Mesothelial cell of epicardium (in vitro differentiated cells): ENCODE measurements around the gene HOXB3. TPM values are rescaled to one million over a fixed set of nuclear protein-coding genes. Genes with fewer than 3 reads are reported as not detected.
A peak's percentile ranks its signal among the peaks of the same experiment; 100 is the strongest.

Source experiments
- DNase-seq, 2 experiments: peaks; one replicate each; pipeline ENCODE4 v3.0.0; 2021; ENCODE audit warnings: low spot score in 2 of 2; ENCODE audit not compliant: unreplicated experiment in 2 of 2
- H3K27ac Mint-ChIP-seq: 2 replicates; pipeline ENCODE4 v1.8.0; 2021; ENCODE audit warnings: mixed read lengths
- H3K27me3 Mint-ChIP-seq: 2 replicates; pipeline ENCODE4 v1.8.0; 2021; ENCODE audit warnings: low read depth, mixed read lengths
- H3K36me3 Mint-ChIP-seq: 2 replicates; pipeline ENCODE4 v1.8.0; 2021; ENCODE audit warnings: mixed read lengths
- H3K4me1 Mint-ChIP-seq: 2 replicates; pipeline ENCODE4 v1.8.0; 2021; ENCODE audit warnings: mixed read lengths
- H3K4me3 Mint-ChIP-seq: 2 replicates; pipeline ENCODE4 v1.8.0; 2021; ENCODE audit warnings: mild to moderate bottlenecking, moderate library complexity, mixed read lengths
- H3K9me3 Mint-ChIP-seq: 2 replicates; pipeline ENCODE4 v1.8.0; 2021; ENCODE audit warnings: mixed read lengths
- CTCF ChIP-seq: fragments of 200-600 bp; sonication (generic); IDR thresholded peaks from one replicate; pipeline ENCODE4 v1.5.0; 2021; ENCODE audit warnings: antibody characterized with exemption; ENCODE audit not compliant: unreplicated experiment
- total RNA-seq: library from RNA; stranded (reverse); gene quantifications from 3 replicates; pipeline ENCODE4 v1.2.1, GENCODE V29; 2021

The HOXB3 gene
- total RNA-seq = 282 to 303 TPM (median 282 TPM) in 3 replicates

GRCh38 chr17:48589831-48590606 lies at the start of gene HOXB3:
TSS of gene HOXB3 (minus strand) at chr17:48590241. CDS start at chr17:48552474, 37,767 bp downstream.
- Mint-ChIP-seq H3K9me3 (no peaks in the 10 kb centered on the region), H3K4me3 (peak within 1 kb of the TSS; percentile 90), H3K4me1 (peaks cover 54% of the 10 kb centered on the region), H3K36me3 (peaks cover 36% of the 10 kb centered on the region), H3K27me3 (no peaks in the 10 kb centered on the region), H3K27ac (peak within 1 kb of the TSS; percentile 100)
- no peak for TF ChIP-seq CTCF
- peak in 1 of 2 experiments; percentile 71 for DNase-seq

- H3K27ac Mint-ChIP-seq = no peak overlapping the region
Observed at GRCh38 chr17:48639136-48639535, 49.1 kb upstream of the HOXB3 start.

GRCh38 chr17:48637323-48638260 lies 47.6 kb upstream of the HOXB3 start:
- DNase-seq = no peak
- H3K36me3 Mint-ChIP-seq = peaks cover 8% of the 10 kb centered on the region
- H3K9me3 Mint-ChIP-seq = no peaks in the 10 kb centered on the region

More at GRCh38 chr17:48639136-48639535, 49.1 kb upstream of the HOXB3 start:
- no peak for TF ChIP-seq CTCF
- H3K36me3 Mint-ChIP-seq = peaks cover 4% of the 10 kb centered on the region
- DNase-seq = no peak
- peaks cover 98% of the 10 kb centered on the region for H3K27me3 Mint-ChIP-seq
- H3K4me3 Mint-ChIP-seq = no peak overlapping the region
- H3K9me3 Mint-ChIP-seq = no peaks in the 10 kb centered on the region
- H3K4me1 Mint-ChIP-seq = peaks cover 46% of the 10 kb centered on the region

GRCh38 chr17:48636177-48637018 lies 46.4 kb upstream of the HOXB3 start:
- H3K27ac Mint-ChIP-seq = peak overlapping the region; percentile 75
- TF ChIP-seq CTCF = peak; percentile 80
- DNase-seq = peak; percentile 86 to 96
- H3K27me3 Mint-ChIP-seq = peaks cover 97% of the 10 kb centered on the region
- H3K4me3 Mint-ChIP-seq = peak overlapping the region; percentile 49
- peaks cover 11% of the 10 kb centered on the region for H3K36me3 Mint-ChIP-seq
- peaks cover 37% of the 10 kb centered on the region for H3K4me1 Mint-ChIP-seq
- H3K9me3 Mint-ChIP-seq = no peaks in the 10 kb centered on the region

More at GRCh38 chr17:48637323-48638260, 47.6 kb upstream of the HOXB3 start:
- H3K4me3 Mint-ChIP-seq = no peak overlapping the region
- H3K27me3 Mint-ChIP-seq = peaks cover 97% of the 10 kb centered on the region
- peaks cover 40% of the 10 kb centered on the region for H3K4me1 Mint-ChIP-seq
- peak overlapping the region; percentile 34 for H3K27ac Mint-ChIP-seq
- TF ChIP-seq CTCF = no peak

GRCh38 chr17:48634493-48635208 lies 44.6 kb upstream of the HOXB3 start:
- no peak for TF ChIP-seq CTCF
- Mint-ChIP-seq H3K9me3 (no peaks in the 10 kb centered on the region), H3K36me3 (peaks cover 18% of the 10 kb centered on the region), H3K4me1 (peaks cover 40% of the 10 kb centered on the region), H3K27me3 (peaks cover 99% of the 10 kb centered on the region), H3K27ac (no peak overlapping the region), H3K4me3 (no peak overlapping the region)
- no peak for DNase-seq
